Thoracic aorta (tissue), 2 donors: ENCODE data around the gene VCAN. TPM values are rescaled to one million over a fixed set of nuclear protein-coding genes. Genes with fewer than 3 reads are reported as not detected.

Experiments used
- ATAC-seq: fragments of 150-250 bp; one replicate; pipeline ENCODE4 v1.8.0; 2017; ENCODE audit warnings: low read depth; ENCODE audit not compliant: insufficient number of reproducible peaks, low FRiP score
- DNase-seq: peaks from one replicate; pipeline ENCODE4 v3.0.0-alpha.2; 2020; ENCODE audit warnings: low spot score
- H3K27ac ChIP-seq, 2 donors: fragments of 200-600 bp; sonication (generic); 1 replicate in 1 of 2; 2 replicates in 1 of 2; pipeline ENCODE4 v1.5.1; 2016; ENCODE audit warnings: mild to moderate bottlenecking in 2 of 2, moderate library complexity in 2 of 2
- H3K27me3 ChIP-seq: fragments of 200-600 bp; sonication (generic); replicated peaks from 2 replicates; pipeline ENCODE4 v1.6.0; 2016; ENCODE audit warnings: mild to moderate bottlenecking; ENCODE audit not compliant: insufficient read depth
- H3K36me3 ChIP-seq: fragments of 200-600 bp; sonication (generic); one replicate; pipeline ENCODE4 v1.5.1; 2016
- H3K4me1 ChIP-seq, 2 donors: fragments of 200-600 bp; sonication (generic); 1 replicate in 1 of 2; 2 replicates in 1 of 2; pipeline versions ENCODE4 v1.5.1 to v1.6.0; 2016; ENCODE audit warnings: low read depth in 2 of 2, mild to moderate bottlenecking in 1 of 2; ENCODE audit not compliant: control insufficient read depth in 1 of 2
- H3K4me3 ChIP-seq: fragments of 200-600 bp; sonication (generic); 2 replicates; pipeline ENCODE4 v1.5.1; 2016; ENCODE audit warnings: mild to moderate bottlenecking
- H3K9me3 ChIP-seq: fragments of 200-600 bp; sonication (generic); 2 replicates; pipeline ENCODE4 v1.5.1; 2016
- CTCF ChIP-seq: fragments of 200-600 bp; sonication (generic); IDR thresholded peaks from one replicate; pipeline ENCODE4 v1.5.1; 2019; ENCODE audit warnings: antibody characterized with exemption
- total RNA-seq, 2 donors: library from RNA; depleted of rRNA; stranded (reverse); fragments of >200 nt; gene quantifications; one replicate each; pipeline versions ENCODE4 v1.1.0 to v1.2.3, GENCODE V29; 2016

The VCAN gene
- total RNA-seq, 2 donors from 2014 or later: 870 to 1,101 TPM

DNA sequence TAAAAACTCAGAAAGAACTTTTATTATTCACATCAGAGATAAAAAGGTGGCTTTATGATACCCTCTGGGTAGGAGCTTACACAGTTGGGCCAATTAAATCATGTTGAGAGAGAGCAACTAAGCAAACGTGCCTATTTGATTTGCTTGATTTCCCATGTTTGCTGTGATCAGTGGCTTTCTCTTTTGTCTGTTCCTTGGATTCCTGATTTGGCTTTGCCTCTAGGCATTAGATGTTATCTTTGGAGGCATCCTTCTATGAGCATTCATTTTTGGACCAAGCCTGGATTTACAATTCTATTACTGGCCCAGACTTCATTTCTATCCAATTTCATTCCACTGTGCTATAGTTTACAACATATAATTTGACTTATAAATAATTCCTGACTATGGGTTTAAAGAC lies 35.9 kb downstream of the VCAN start:
- TF ChIP-seq CTCF: no peak
- no peak for DNase-seq
- H3K9me3 ChIP-seq: no peaks in the 10 kb centered on the region
- peak overlapping the region; percentile 21 to 68 for H3K27ac ChIP-seq
- H3K27me3 ChIP-seq: no peaks in the 10 kb centered on the region
- ATAC-seq: no peak
- peaks cover 14 to 42% of the 10 kb centered on the region in 2 donors for H3K4me1 ChIP-seq
- H3K36me3 ChIP-seq: peaks cover 5% of the 10 kb centered on the region
- no peak overlapping the region for H3K4me3 ChIP-seq

GRCh38 chr5:83509540-83509939 lies 38.0 kb downstream of the VCAN start:
- peak overlapping the region; percentile 26 for H3K4me3 ChIP-seq

DNA sequence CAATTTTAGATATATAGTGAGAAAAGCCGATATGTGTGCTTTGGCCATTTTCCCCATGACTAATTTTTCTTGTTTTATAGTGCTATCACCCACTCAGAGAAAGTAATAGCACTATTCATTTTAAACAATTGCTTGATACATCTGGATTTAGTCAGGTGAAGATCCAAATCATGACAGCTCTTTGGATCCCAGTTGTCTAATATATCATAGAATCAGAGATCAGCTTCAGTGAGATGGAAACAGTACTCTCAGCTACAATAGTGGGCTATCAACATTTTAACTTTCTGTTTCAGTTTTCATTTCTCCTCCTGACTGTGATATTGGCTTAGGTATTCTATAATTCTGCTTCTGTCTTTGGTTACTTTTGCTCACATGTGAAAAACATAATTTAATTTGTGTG lies 38.7 kb downstream of the VCAN start:
- peaks cover 5% of the 10 kb centered on the region for H3K36me3 ChIP-seq
- DNase-seq (no peak), ATAC-seq (no peak)
- H3K4me1 ChIP-seq: peaks cover 14 to 47% of the 10 kb centered on the region in 2 donors
- no peaks in the 10 kb centered on the region for H3K9me3 ChIP-seq
- no peaks in the 10 kb centered on the region for H3K27me3 ChIP-seq
- peak overlapping the region; percentile 63 to 68 for H3K27ac ChIP-seq
- peak overlapping the region; percentile 26 for H3K4me3 ChIP-seq
- no peak for TF ChIP-seq CTCF

More at GRCh38 chr5:83509540-83509939, 38.0 kb downstream of the VCAN start:
- Histone ChIP-seq H3K27ac (peak overlapping the region; percentile 63 to 68), H3K9me3 (no peaks in the 10 kb centered on the region), H3K4me1 (peaks cover 14 to 47% of the 10 kb centered on the region in 2 donors), H3K27me3 (no peaks in the 10 kb centered on the region), H3K36me3 (peaks cover 5% of the 10 kb centered on the region)
- DNase-seq: no peak
- peak; percentile 70 for ATAC-seq
- no peak for TF ChIP-seq CTCF

DNA sequence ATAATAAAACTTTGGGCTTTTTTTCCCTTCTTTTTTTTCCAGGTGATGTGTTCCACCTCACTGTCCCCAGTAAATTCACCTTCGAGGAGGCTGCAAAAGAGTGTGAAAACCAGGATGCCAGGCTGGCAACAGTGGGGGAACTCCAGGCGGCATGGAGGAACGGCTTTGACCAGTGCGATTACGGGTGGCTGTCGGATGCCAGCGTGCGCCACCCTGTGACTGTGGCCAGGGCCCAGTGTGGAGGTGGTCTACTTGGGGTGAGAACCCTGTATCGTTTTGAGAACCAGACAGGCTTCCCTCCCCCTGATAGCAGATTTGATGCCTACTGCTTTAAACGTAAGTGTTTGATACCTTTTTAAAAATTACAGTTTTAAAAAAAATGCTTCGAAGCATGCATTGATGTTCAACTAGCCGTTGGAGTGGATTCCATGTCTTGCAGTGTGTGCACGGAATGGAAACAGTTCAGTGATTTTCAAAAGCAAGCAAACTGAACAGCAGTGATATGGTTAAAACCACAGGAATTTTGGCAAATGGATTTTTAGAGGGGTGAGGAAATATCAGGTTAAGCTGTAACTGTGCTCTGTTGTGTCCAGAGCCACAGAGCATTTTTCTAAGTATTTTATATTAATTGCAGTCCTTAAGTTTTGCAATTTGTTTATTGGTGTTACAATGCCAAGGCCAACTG lies 40.7 kb downstream of the VCAN start:
- Histone ChIP-seq H3K9me3 (no peaks in the 10 kb centered on the region), H3K4me1 (peaks cover 23 to 55% of the 10 kb centered on the region in 2 donors), H3K27me3 (no peaks in the 10 kb centered on the region), H3K36me3 (peaks cover 5% of the 10 kb centered on the region), H3K4me3 (no peak overlapping the region), H3K27ac (no peak overlapping the region)
- DNase-seq (no peak), ATAC-seq (no peak)
- TF ChIP-seq CTCF: no peak

DNA sequence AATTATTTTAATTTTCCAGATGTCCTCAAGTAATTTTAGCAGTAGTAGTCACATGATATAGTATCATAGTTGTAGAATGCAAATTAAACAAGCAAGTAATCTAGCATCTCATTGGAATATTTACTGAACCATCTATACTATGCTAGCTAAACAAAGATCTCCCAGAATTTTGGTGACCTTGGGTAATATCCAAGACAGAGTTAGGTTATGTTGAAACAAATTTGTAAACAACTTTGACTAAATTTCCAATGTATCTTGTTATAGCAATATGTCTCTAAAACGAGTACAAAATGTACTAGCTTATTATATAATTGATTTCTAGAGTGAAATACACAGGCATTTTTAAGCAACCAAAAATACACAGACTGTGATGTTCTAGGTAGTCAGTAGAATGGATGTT lies 41.5 kb downstream of the VCAN start:
- Histone ChIP-seq H3K36me3 (peaks cover 5% of the 10 kb centered on the region), H3K4me3 (no peak overlapping the region), H3K27me3 (no peaks in the 10 kb centered on the region), H3K9me3 (no peaks in the 10 kb centered on the region), H3K4me1 (peaks cover 22 to 53% of the 10 kb centered on the region in 2 donors), H3K27ac (no peak overlapping the region)
- DNase-seq (no peak), ATAC-seq (no peak)
- no peak for TF ChIP-seq CTCF
